ENCODE results near the gene ARSG.

- TF ChIP-seq CTCF (IDR thresholded peaks at IDR 0.05) (no peak), POLR2A (IDR thresholded peaks at IDR 0.05) (no peak)
Observed at GRCh38 chr17:68390888-68391545, 99.7 kb downstream of the ARSG start.
